Neural cell (in vitro differentiated cells): ENCODE results near the gene ACBD5. TPM values are rescaled to one million over a fixed set of nuclear protein-coding genes. Genes with fewer than 3 reads are reported as not detected.

Experiments
- H2AFZ ChIP-seq: fragments of 200-600, 300-800 bp; sonication (generic), shearing (Covaris generic); 2 replicates; pipeline ENCODE4 v1.6.0; 2014; ENCODE audit warnings: low read depth, mild to moderate bottlenecking, antibody characterized with exemption, low read length, moderate library complexity
- H3F3A ChIP-seq: fragments of 200-600 bp; shearing (Covaris generic); 2 replicates; pipeline ENCODE4 v1.6.1; 2016; ENCODE audit warnings: mild to moderate bottlenecking, moderate library complexity, mixed read lengths, antibody characterized with exemption, low read length; ENCODE audit not compliant: insufficient read depth, poor library complexity, severe bottlenecking
- H3K27ac ChIP-seq: fragments of 200-600, 300-800 bp; sonication (generic), shearing (Covaris generic); 2 replicates; pipeline ENCODE4 v1.5.1; 2014; ENCODE audit warnings: mild to moderate bottlenecking, low read length, moderate library complexity
- H3K27me3 ChIP-seq: fragments of 300-800, 200-600 bp; sonication (generic), shearing (Covaris generic); 2 replicates; pipeline ENCODE4 v1.6.0; 2014; ENCODE audit warnings: mild to moderate bottlenecking, low read depth, low read length, moderate library complexity; ENCODE audit not compliant: insufficient read depth
- H3K36me3 ChIP-seq: fragments of 300-800, 200-600 bp; sonication (generic), shearing (Covaris generic); 2 replicates; pipeline ENCODE4 v1.5.1; 2014; ENCODE audit warnings: mild to moderate bottlenecking, antibody characterized with exemption, low read length, moderate library complexity; ENCODE audit not compliant: insufficient read depth
- H3K4me2 ChIP-seq: fragments of 300-800, 200-600 bp; sonication (generic), shearing (Covaris generic); 2 replicates; pipeline ENCODE4 v1.6.0; 2014; ENCODE audit warnings: mild to moderate bottlenecking, low read length
- H3K4me3 ChIP-seq: fragments of 300-800, 200-600 bp; sonication (generic), shearing (Covaris generic); 2 replicates; pipeline ENCODE4 v1.5.1; 2014; ENCODE audit warnings: mild to moderate bottlenecking, low read length, moderate library complexity
- H3K79me2 ChIP-seq: fragments of 200-600 bp; shearing (Covaris generic); replicated peaks from 2 replicates; pipeline ENCODE4 v1.6.0; 2014; ENCODE audit warnings: mild to moderate bottlenecking, low read length, moderate library complexity; ENCODE audit not compliant: insufficient read depth
- H3K9ac ChIP-seq: fragments of 300-800, 200-600 bp; sonication (generic), shearing (Covaris generic); 2 replicates; pipeline ENCODE4 v1.6.1; 2016; ENCODE audit warnings: mild to moderate bottlenecking, low read length, mixed read lengths
- H3K9me2 ChIP-seq: fragments of 200-600 bp; shearing (Covaris generic); 2 replicates; pipeline ENCODE4 v1.6.1; 2016; ENCODE audit warnings: mild to moderate bottlenecking, low read length, mixed read lengths; ENCODE audit not compliant: insufficient read depth
- H3K9me3 ChIP-seq: fragments of 200-600, 300-800 bp; sonication (generic), shearing (Covaris generic); 2 replicates; pipeline ENCODE4 v1.6.1; 2016; ENCODE audit warnings: mild to moderate bottlenecking, mixed run types, low read length, moderate library complexity, mixed read lengths
- H4K20me1 ChIP-seq: fragments of 200-600 bp; shearing (Covaris generic); 2 replicates; pipeline ENCODE4 v1.6.1; 2016; ENCODE audit warnings: mild to moderate bottlenecking, mixed run types; ENCODE audit not compliant: insufficient read depth
- CTCF ChIP-seq: fragments of 450-650 bp; IDR thresholded peaks from 2 replicates; pipeline ENCODE4 v1.5.1; 2014; ENCODE audit warnings: antibody characterized with exemption, mild to moderate bottlenecking, moderate library complexity; ENCODE audit not compliant: poor library complexity, severe bottlenecking
- EP300 ChIP-seq: fragments of 450-650 bp; conservative IDR thresholded peaks from 2 replicates; pipeline ENCODE4 v1.6.1; 2014; ENCODE audit warnings: antibody characterized with exemption, mild to moderate bottlenecking, moderate library complexity; ENCODE audit not compliant: poor library complexity, severe bottlenecking
- EZH2 ChIP-seq: fragments of 200-600, 300-800 bp; shearing (Covaris generic), sonication (generic); IDR thresholded peaks from 2 replicates; pipeline ENCODE4 v1.6.1; 2014; ENCODE audit warnings: antibody characterized with exemption, low read length, borderline replicate concordance, mild to moderate bottlenecking; ENCODE audit not compliant: insufficient read depth, poor library complexity, severe bottlenecking
- MXI1 ChIP-seq: fragments of 450-650 bp; conservative IDR thresholded peaks from 2 replicates; pipeline ENCODE4 v1.6.1; 2014; ENCODE audit warnings: antibody characterized with exemption, mild to moderate bottlenecking; ENCODE audit not compliant: poor library complexity, severe bottlenecking
- POLR2AphosphoS5 ChIP-seq: IDR thresholded peaks from 2 replicates; pipeline ENCODE4 v1.6.1; 2012
- RAD21 ChIP-seq: fragments of 450-650 bp; conservative IDR thresholded peaks from 2 replicates; pipeline ENCODE4 v1.6.1; 2014; ENCODE audit warnings: antibody characterized with exemption, mild to moderate bottlenecking, moderate library complexity
- REST ChIP-seq: IDR thresholded peaks from 2 replicates; pipeline ENCODE4 v1.6.1; 2012; ENCODE audit warnings: borderline replicate concordance
- SMC3 ChIP-seq: fragments of 450-650 bp; conservative IDR thresholded peaks from 2 replicates; pipeline ENCODE4 v1.6.1; 2014; ENCODE audit warnings: antibody characterized with exemption, mild to moderate bottlenecking, moderate library complexity; ENCODE audit not compliant: poor library complexity
- TAF1 ChIP-seq: IDR thresholded peaks from 2 replicates; pipeline ENCODE4 v1.6.1; 2012; ENCODE audit warnings: low read depth
- polyA plus RNA-seq: library from polyadenylated mRNA; depleted of rRNA; stranded (reverse); fragments of >200 nt; gene quantifications from 2 replicates; pipeline ENCODE4 v1.2.3, GENCODE V29; 2014

ACBD5 gene
- polyA plus RNA-seq, 1 donor from 2014 or later = 44.8 TPM

- H3K9me3 ChIP-seq = no peaks in the 10 kb centered on the region
- no peaks in the 10 kb centered on the region for H3K27me3 ChIP-seq
- TF ChIP-seq REST (no peak), CTCF (peak; percentile 26), POLR2AphosphoS5 (no peak)
- peak overlapping the region; percentile 99 for H3K27ac ChIP-seq
- H3K79me2 ChIP-seq = peaks cover 5% of the 10 kb centered on the region
- no peaks in the 10 kb centered on the region for H4K20me1 ChIP-seq
- H3K36me3 ChIP-seq = no peaks in the 10 kb centered on the region
- H3F3A ChIP-seq = peaks cover 11% of the 10 kb centered on the region
- no peaks in the 10 kb centered on the region for H3K9me2 ChIP-seq
- H3K9ac ChIP-seq = peak overlapping the region; percentile 93
- peak overlapping the region; percentile 73 for H3K4me3 ChIP-seq
- H3K4me2 ChIP-seq = peak overlapping the region; percentile 71
- peak overlapping the region; percentile 80 for H2AFZ ChIP-seq
These were observed 1.9 kb upstream of the ACBD5 start for GRCh38 chr10:27242473-27242950.

GRCh38 chr10:27241652-27242472, 1.3 kb upstream of the ACBD5 start:
- Histone ChIP-seq H4K20me1 (no peaks in the 10 kb centered on the region), H3K79me2 (peaks cover 5% of the 10 kb centered on the region), H3K9ac (peak overlapping the region; percentile 93), H3K9me3 (no peaks in the 10 kb centered on the region), H2AFZ (peak overlapping the region; percentile 75), H3K9me2 (no peaks in the 10 kb centered on the region), H3K4me2 (peak overlapping the region; percentile 82), H3K27me3 (no peaks in the 10 kb centered on the region), H3K4me3 (peak overlapping the region; percentile 73), H3F3A (peaks cover 11% of the 10 kb centered on the region), H3K27ac (peak overlapping the region; percentile 99), H3K36me3 (no peaks in the 10 kb centered on the region)
- TF ChIP-seq REST = peak; percentile 93
- TF ChIP-seq SMC3 = peak; percentile 20
- no peak for TF ChIP-seq RAD21
- peak; percentile 82 for TF ChIP-seq TAF1
- peak; percentile 99 for TF ChIP-seq POLR2AphosphoS5
- TF ChIP-seq MXI1 = peak; percentile 68
- peak; percentile 77 for TF ChIP-seq CTCF
- TF ChIP-seq EP300 = peak; percentile 74
- TF ChIP-seq EZH2 = no peak
